Measurements from ENCODE around the gene ARHGAP18. TPM values are rescaled to one million over a fixed set of nuclear protein-coding genes. Genes with fewer than 3 reads are reported as not detected.

The ARHGAP18 gene
- total RNA-seq, 1 experiment from 2014 or later = 18.2 TPM

GRCh38 chr6:129700666-129701065 lies 9.3 kb downstream of the ARHGAP18 start:
- in situ Hi-C loops (cut with HindIII; ENCODE audit: low pct_unique_long_range_greater_than_20kb, low sequenced_read_pairs) = no loop called here
- DNase-seq (ENCODE audit: low read depth, low spot score) = no peak

GRCh38 chr6:129699659-129700058 lies 10.3 kb downstream of the ARHGAP18 start:
- DNase-seq (ENCODE audit: low read depth, low spot score) = no peak
- in situ Hi-C loops (cut with HindIII; ENCODE audit: low pct_unique_long_range_greater_than_20kb, low sequenced_read_pairs) = no loop called here

- in situ Hi-C loops (cut with HindIII; ENCODE audit: low pct_unique_long_range_greater_than_20kb, low sequenced_read_pairs) = no loop called here
- DNase-seq (ENCODE audit: low read depth, low spot score) = no peak
Observed at GRCh38 chr6:129698430-129698829, 11.5 kb downstream of the ARHGAP18 start.

GRCh38 chr6:129697788-129698187 lies 12.2 kb downstream of the ARHGAP18 start:
- DNase-seq (ENCODE audit: low read depth, low spot score) = no peak
- in situ Hi-C loops (cut with HindIII; ENCODE audit: low pct_unique_long_range_greater_than_20kb, low sequenced_read_pairs) = no loop called here

GRCh38 chr6:129696843-129697242 lies 13.1 kb downstream of the ARHGAP18 start:
- no peak for DNase-seq (ENCODE audit: low read depth, low spot score)
- in situ Hi-C loops (cut with HindIII; ENCODE audit: low pct_unique_long_range_greater_than_20kb, low sequenced_read_pairs) = no loop called here

- in situ Hi-C loops (cut with HindIII; ENCODE audit: low pct_unique_long_range_greater_than_20kb, low sequenced_read_pairs) = no loop called here
- DNase-seq (ENCODE audit: low read depth, low spot score) = no peak
Observed at GRCh38 chr6:129696028-129696418, 14.0 kb downstream of the ARHGAP18 start.

- no peak for DNase-seq (ENCODE audit: low read depth, low spot score)
- in situ Hi-C loops (cut with HindIII; ENCODE audit: low pct_unique_long_range_greater_than_20kb, low sequenced_read_pairs) = no loop called here
Observed at GRCh38 chr6:129695373-129696027, 14.5 kb downstream of the ARHGAP18 start.

- in situ Hi-C loops (cut with HindIII; ENCODE audit: low pct_unique_long_range_greater_than_20kb, low sequenced_read_pairs) = no loop called here
- no peak for DNase-seq (ENCODE audit: low read depth, low spot score)
Observed at GRCh38 chr6:129694036-129694435, 15.9 kb downstream of the ARHGAP18 start.

- in situ Hi-C loops (cut with HindIII; ENCODE audit: low pct_unique_long_range_greater_than_20kb, low sequenced_read_pairs) = no loop called here
- no peak for DNase-seq (ENCODE audit: low read depth, low spot score)
Observed at GRCh38 chr6:129692467-129692866, 17.5 kb downstream of the ARHGAP18 start.

- in situ Hi-C loops (cut with HindIII; ENCODE audit: low pct_unique_long_range_greater_than_20kb, low sequenced_read_pairs) = no loop called here
- DNase-seq (ENCODE audit: low read depth, low spot score) = no peak
Observed at GRCh38 chr6:129691709-129692108, 18.3 kb downstream of the ARHGAP18 start.

GRCh38 chr6:129691043-129691640 lies 18.8 kb downstream of the ARHGAP18 start:
- in situ Hi-C loops (cut with HindIII; ENCODE audit: low pct_unique_long_range_greater_than_20kb, low sequenced_read_pairs) = no loop called here
- DNase-seq (ENCODE audit: low read depth, low spot score) = no peak

- DNase-seq (ENCODE audit: low read depth, low spot score) = no peak
- in situ Hi-C loops (cut with HindIII; ENCODE audit: low pct_unique_long_range_greater_than_20kb, low sequenced_read_pairs) = no loop called here
Observed at GRCh38 chr6:129686941-129687627, 22.9 kb downstream of the ARHGAP18 start.

GRCh38 chr6:129685662-129686031 lies 24.3 kb downstream of the ARHGAP18 start:
- in situ Hi-C loops (cut with HindIII; ENCODE audit: low pct_unique_long_range_greater_than_20kb, low sequenced_read_pairs) = no loop called here
- DNase-seq (ENCODE audit: low read depth, low spot score) = no peak

- DNase-seq (ENCODE audit: low read depth, low spot score) = no peak
- in situ Hi-C loops (cut with HindIII; ENCODE audit: low pct_unique_long_range_greater_than_20kb, low sequenced_read_pairs) = no loop called here
Observed at GRCh38 chr6:129684903-129685661, 24.9 kb downstream of the ARHGAP18 start.

- DNase-seq (ENCODE audit: low read depth, low spot score) = no peak
- in situ Hi-C loops (cut with HindIII; ENCODE audit: low pct_unique_long_range_greater_than_20kb, low sequenced_read_pairs) = no loop called here
Observed at GRCh38 chr6:129684323-129684884, 25.6 kb downstream of the ARHGAP18 start.

- peak; percentile 76 for DNase-seq (ENCODE audit: low read depth, low spot score)
- in situ Hi-C loops (cut with HindIII; ENCODE audit: low pct_unique_long_range_greater_than_20kb, low sequenced_read_pairs) = no loop called here
Observed at GRCh38 chr6:129683601-129684322, 26.2 kb downstream of the ARHGAP18 start.

GRCh38 chr6:129681913-129682205 lies 28.1 kb downstream of the ARHGAP18 start:
- in situ Hi-C loops (cut with HindIII; ENCODE audit: low pct_unique_long_range_greater_than_20kb, low sequenced_read_pairs) = no loop called here
- no peak for DNase-seq (ENCODE audit: low read depth, low spot score)

- DNase-seq (ENCODE audit: low read depth, low spot score) = no peak
- in situ Hi-C loops (cut with HindIII; ENCODE audit: low pct_unique_long_range_greater_than_20kb, low sequenced_read_pairs) = no loop called here
Observed at GRCh38 chr6:129680633-129681032, 29.3 kb downstream of the ARHGAP18 start.
